ENCODE measurements around the gene PKD1.

The PKD1 gene

GRCh38 chr16:2159175-2159838 lies 23.6 kb upstream of the PKD1 start:
- H3K4me3 ChIP-seq (ENCODE audit: low read depth, low read length) = peak overlapping the region; percentile 49
- H3K36me3 ChIP-seq = peaks cover 26% of the 10 kb centered on the region
- H3K9me3 ChIP-seq = no peaks in the 10 kb centered on the region
- TF ChIP-seq CTCF (IDR thresholded peaks at IDR 0.05; ENCODE audit: low read depth, low read length) = no peak
- H3K27me3 ChIP-seq = no peaks in the 10 kb centered on the region
- peak; percentile 52 for DNase-seq
- peaks cover 14% of the 10 kb centered on the region for H3K4me1 ChIP-seq

GRCh38 chr16:2158262-2158638 lies 22.6 kb upstream of the PKD1 start:
- H3K27me3 ChIP-seq = no peaks in the 10 kb centered on the region
- no peak for DNase-seq
- peaks cover 14% of the 10 kb centered on the region for H3K4me1 ChIP-seq
- H3K4me3 ChIP-seq (ENCODE audit: low read depth, low read length) = no peak overlapping the region
- H3K9me3 ChIP-seq = no peaks in the 10 kb centered on the region
- H3K36me3 ChIP-seq = peaks cover 30% of the 10 kb centered on the region
- no peak for TF ChIP-seq CTCF (IDR thresholded peaks at IDR 0.05; ENCODE audit: low read depth, low read length)

GRCh38 chr16:2157480-2158261 lies 22.0 kb upstream of the PKD1 start:
- peaks cover 34% of the 10 kb centered on the region for H3K36me3 ChIP-seq
- TF ChIP-seq CTCF (IDR thresholded peaks at IDR 0.05; ENCODE audit: low read depth, low read length) = no peak
- DNase-seq = no peak
- H3K4me1 ChIP-seq = peaks cover 14% of the 10 kb centered on the region
- no peak overlapping the region for H3K4me3 ChIP-seq (ENCODE audit: low read depth, low read length)
- no peaks in the 10 kb centered on the region for H3K9me3 ChIP-seq
- H3K27me3 ChIP-seq = no peaks in the 10 kb centered on the region

GRCh38 chr16:2156849-2157224 lies 21.1 kb upstream of the PKD1 start:
- Histone ChIP-seq H3K27me3 (no peaks in the 10 kb centered on the region), H3K36me3 (peaks cover 33% of the 10 kb centered on the region), H3K4me3 (ENCODE audit: low read depth, low read length) (peak overlapping the region; percentile 96), H3K9me3 (no peaks in the 10 kb centered on the region), H3K4me1 (peaks cover 18% of the 10 kb centered on the region)
- DNase-seq = no peak
- no peak for TF ChIP-seq CTCF (IDR thresholded peaks at IDR 0.05; ENCODE audit: low read depth, low read length)

GRCh38 chr16:2155977-2156848 lies 20.5 kb upstream of the PKD1 start:
- H3K27me3 ChIP-seq = no peaks in the 10 kb centered on the region
- H3K9me3 ChIP-seq = no peaks in the 10 kb centered on the region
- no peak for TF ChIP-seq CTCF (IDR thresholded peaks at IDR 0.05; ENCODE audit: low read depth, low read length)
- no peak for DNase-seq
- H3K4me3 ChIP-seq (ENCODE audit: low read depth, low read length) = peak overlapping the region; percentile 96
- peaks cover 25% of the 10 kb centered on the region for H3K4me1 ChIP-seq
- H3K36me3 ChIP-seq = peaks cover 36% of the 10 kb centered on the region
